Nephron (organoid): ENCODE results near the gene GDF10.

ENCODE experiments used
- H3K27ac Mint-ChIP-seq, 3 experiments: 2 replicates each; pipeline ENCODE4 v1.8.0; 2020; ENCODE audit warnings: mixed read lengths in 3 of 3, mild to moderate bottlenecking in 2 of 3, moderate library complexity in 1 of 3
- H3K27me3 Mint-ChIP-seq: 2 replicates; pipeline ENCODE4 v1.8.0; 2021; ENCODE audit warnings: low read depth, mild to moderate bottlenecking, moderate library complexity, mixed read lengths
- H3K36me3 Mint-ChIP-seq: 2 replicates; pipeline ENCODE4 v1.8.0; 2020; ENCODE audit warnings: low read depth, mixed read lengths
- H3K4me1 Mint-ChIP-seq: 2 replicates; pipeline ENCODE4 v1.8.0; 2020; ENCODE audit warnings: mixed read lengths
- H3K4me3 Mint-ChIP-seq, 3 experiments: 2 replicates each; pipeline ENCODE4 v1.8.0; 2020; ENCODE audit warnings: mild to moderate bottlenecking in 3 of 3, mixed read lengths in 3 of 3, moderate library complexity in 2 of 3
- H3K9me3 Mint-ChIP-seq: 2 replicates; pipeline ENCODE4 v1.8.0; 2020; ENCODE audit warnings: mixed read lengths
- CTCF ChIP-seq, 3 experiments: fragments of 200-600 bp; sonication (generic); IDR thresholded peaks; one replicate each; pipeline ENCODE4 v1.5.0; 2021; ENCODE audit warnings: antibody characterized with exemption in 3 of 3; ENCODE audit not compliant: unreplicated experiment in 3 of 3

The GDF10 gene

GRCh38 chr10:47305566-47305965 is 5.6 kb downstream of the GDF10 start:
- H3K4me3 Mint-ChIP-seq, result no peak overlapping the region
- peaks cover 88% of the 10 kb centered on the region for H3K27me3 Mint-ChIP-seq
- H3K4me1 Mint-ChIP-seq, result peaks cover 13% of the 10 kb centered on the region
- H3K9me3 Mint-ChIP-seq, result no peaks in the 10 kb centered on the region
- no peak for TF ChIP-seq CTCF (IDR thresholded peaks at IDR 0.05; ENCODE audit: unreplicated experiment in 3 of 3)
- H3K27ac Mint-ChIP-seq, result no peak overlapping the region
- no peaks in the 10 kb centered on the region for H3K36me3 Mint-ChIP-seq

- H3K4me1 Mint-ChIP-seq, result peaks cover 13% of the 10 kb centered on the region
- H3K27ac Mint-ChIP-seq, result no peak overlapping the region
- no peaks in the 10 kb centered on the region for H3K9me3 Mint-ChIP-seq
- H3K36me3 Mint-ChIP-seq, result no peaks in the 10 kb centered on the region
- no peak for TF ChIP-seq CTCF (IDR thresholded peaks at IDR 0.05; ENCODE audit: unreplicated experiment in 3 of 3)
- H3K4me3 Mint-ChIP-seq, result no peak overlapping the region
- peaks cover 83% of the 10 kb centered on the region for H3K27me3 Mint-ChIP-seq
Measured at GRCh38 chr10:47306387-47307210, 6.6 kb downstream of the GDF10 start.

- Mint-ChIP-seq H3K4me1 (peaks cover 19% of the 10 kb centered on the region), H3K27ac (no peak overlapping the region), H3K9me3 (no peaks in the 10 kb centered on the region), H3K4me3 (no peak overlapping the region), H3K36me3 (no peaks in the 10 kb centered on the region), H3K27me3 (peaks cover 79% of the 10 kb centered on the region)
- TF ChIP-seq CTCF (IDR thresholded peaks at IDR 0.05; ENCODE audit: unreplicated experiment in 3 of 3), result no peak
Measured at GRCh38 chr10:47307381-47307780, 7.4 kb downstream of the GDF10 start.

- no peak for TF ChIP-seq CTCF (IDR thresholded peaks at IDR 0.05; ENCODE audit: unreplicated experiment in 3 of 3)
- peaks cover 19% of the 10 kb centered on the region for H3K4me1 Mint-ChIP-seq
Measured at GRCh38 chr10:47308775-47309174, 8.8 kb downstream of the GDF10 start.

GRCh38 chr10:47309408-47310089 is 9.6 kb downstream of the GDF10 start:
- Mint-ChIP-seq H3K27me3 (peaks cover 58% of the 10 kb centered on the region), H3K4me3 (no peak overlapping the region), H3K4me1 (peaks cover 19% of the 10 kb centered on the region), H3K36me3 (no peaks in the 10 kb centered on the region), H3K9me3 (no peaks in the 10 kb centered on the region), H3K27ac (no peak overlapping the region)
- peak; percentile 7 to 20 (median 15) for TF ChIP-seq CTCF (IDR thresholded peaks at IDR 0.05; ENCODE audit: unreplicated experiment in 3 of 3)

More at GRCh38 chr10:47308775-47309174, 8.8 kb downstream of the GDF10 start:
- no peak overlapping the region for H3K27ac Mint-ChIP-seq
- H3K9me3 Mint-ChIP-seq, result no peaks in the 10 kb centered on the region
- H3K4me3 Mint-ChIP-seq, result no peak overlapping the region
- no peaks in the 10 kb centered on the region for H3K36me3 Mint-ChIP-seq
- H3K27me3 Mint-ChIP-seq, result peaks cover 65% of the 10 kb centered on the region
